ENCODE data around the gene TMX3. TPM values are rescaled to one million over a fixed set of nuclear protein-coding genes. Genes with fewer than 3 reads are reported as not detected.

Gene TMX3
- total and polyA plus RNA-seq, 2 donors = 19.9 to 97.6 TPM

GRCh38 chr18:68627812-68628211, 87.1 kb downstream of the TMX3 start:
- no peak overlapping the region for H3K27ac ChIP-seq (ENCODE audit: low read depth)
- no peaks in the 10 kb centered on the region for H3K36me3 ChIP-seq (ENCODE audit: insufficient read depth)
- no peak for DNase-seq (ENCODE audit: extremely low spot score)
- H3K4me3 ChIP-seq (ENCODE audit: low read depth, low read length) = no peak overlapping the region
- no peaks in the 10 kb centered on the region for H3K4me1 ChIP-seq (ENCODE audit: insufficient read depth)

Other genes with a start within 250 kb of the TMX3 start
- 114 TPM for gene CCDC102B, start 83.0 kb upstream of the TMX3 start, total RNA-seq
- 5.6 TPM for gene CCDC102B, start 83.0 kb upstream of the TMX3 start, polyA plus RNA-seq

Data from urinary bladder (tissue), 4 donors.